GM20000 (cell line): ENCODE measurements around the gene SAMD10.
A peak's percentile ranks its signal among the peaks of the same experiment; 100 is the strongest.
"Not testable (repeated sequence)": the region's sequence is repeated elsewhere in the genome, so short reads cannot be mapped to it uniquely, and the experiment has no call there.

Experiments used
- DNase-seq: peaks from one replicate; pipeline ENCODE4 v3.0.0; 2012; ENCODE audit warnings: low spot score
- TF ChIP-seq, protein P1 (sequence below): IDR thresholded peaks from 2 replicates; pipeline ENCODE4 v1.5.1; 2012; ENCODE audit warnings: mild to moderate bottlenecking, control low read depth; ENCODE audit errors: extremely low read depth, missing control alignments

SAMD10 gene

DNA sequence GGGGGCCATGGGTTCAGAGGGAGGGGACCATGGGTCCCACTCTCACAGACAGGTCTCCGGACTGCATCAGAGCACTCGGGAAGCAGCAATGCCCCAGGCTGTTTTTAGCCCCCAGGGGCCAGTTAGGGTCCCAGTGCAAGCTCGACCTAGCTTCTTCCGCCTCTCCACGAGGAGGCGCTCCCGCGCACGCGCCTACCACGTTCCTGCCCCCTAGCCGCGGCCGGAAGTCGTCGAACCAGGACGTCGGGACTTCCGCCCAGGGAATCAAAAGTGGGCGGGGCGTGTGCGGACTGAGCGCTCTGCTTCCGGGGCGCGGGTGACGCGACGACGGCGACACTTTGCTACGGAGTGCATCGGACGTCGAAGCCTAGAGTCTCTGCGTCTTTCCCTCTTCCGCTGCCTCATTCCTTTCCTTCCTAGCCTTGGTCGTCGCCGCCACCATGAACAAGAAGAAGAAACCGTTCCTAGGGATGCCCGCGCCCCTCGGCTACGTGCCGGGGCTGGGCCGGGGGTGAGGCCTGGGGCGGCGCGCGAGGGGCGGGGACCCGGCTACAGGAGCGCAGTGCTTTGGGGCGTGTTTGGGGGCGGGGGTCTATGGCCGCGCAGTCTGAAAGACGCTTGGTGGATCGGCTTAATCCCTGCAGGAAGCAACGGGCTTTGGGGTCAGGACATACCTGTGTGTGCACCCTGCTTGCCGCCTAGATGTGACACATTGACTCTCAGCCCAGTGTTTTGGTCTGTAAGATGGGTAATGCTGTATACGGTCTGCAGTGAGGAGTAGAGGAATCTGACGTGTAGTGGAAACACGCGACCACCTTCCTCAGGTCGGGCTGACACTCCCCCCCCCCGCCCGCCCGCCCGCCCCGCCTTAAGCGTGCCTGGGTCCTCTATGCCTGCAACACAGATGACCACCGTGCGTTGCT lies 1.6 kb upstream of the SAMD10 start, which contains the start of gene PRPF6:
PRPF6 (plus strand) TSS at position 327 of the 923 bp plus-strand sequence; CDS start at position 441, 114 bp downstream.
- peak; percentile 99 for DNase-seq
- TF ChIP-seq, protein P1, sequence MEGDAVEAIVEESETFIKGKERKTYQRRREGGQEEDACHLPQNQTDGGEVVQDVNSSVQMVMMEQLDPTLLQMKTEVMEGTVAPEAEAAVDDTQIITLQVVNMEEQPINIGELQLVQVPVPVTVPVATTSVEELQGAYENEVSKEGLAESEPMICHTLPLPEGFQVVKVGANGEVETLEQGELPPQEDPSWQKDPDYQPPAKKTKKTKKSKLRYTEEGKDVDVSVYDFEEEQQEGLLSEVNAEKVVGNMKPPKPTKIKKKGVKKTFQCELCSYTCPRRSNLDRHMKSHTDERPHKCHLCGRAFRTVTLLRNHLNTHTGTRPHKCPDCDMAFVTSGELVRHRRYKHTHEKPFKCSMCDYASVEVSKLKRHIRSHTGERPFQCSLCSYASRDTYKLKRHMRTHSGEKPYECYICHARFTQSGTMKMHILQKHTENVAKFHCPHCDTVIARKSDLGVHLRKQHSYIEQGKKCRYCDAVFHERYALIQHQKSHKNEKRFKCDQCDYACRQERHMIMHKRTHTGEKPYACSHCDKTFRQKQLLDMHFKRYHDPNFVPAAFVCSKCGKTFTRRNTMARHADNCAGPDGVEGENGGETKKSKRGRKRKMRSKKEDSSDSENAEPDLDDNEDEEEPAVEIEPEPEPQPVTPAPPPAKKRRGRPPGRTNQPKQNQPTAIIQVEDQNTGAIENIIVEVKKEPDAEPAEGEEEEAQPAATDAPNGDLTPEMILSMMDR: peak; percentile 71

DNA sequence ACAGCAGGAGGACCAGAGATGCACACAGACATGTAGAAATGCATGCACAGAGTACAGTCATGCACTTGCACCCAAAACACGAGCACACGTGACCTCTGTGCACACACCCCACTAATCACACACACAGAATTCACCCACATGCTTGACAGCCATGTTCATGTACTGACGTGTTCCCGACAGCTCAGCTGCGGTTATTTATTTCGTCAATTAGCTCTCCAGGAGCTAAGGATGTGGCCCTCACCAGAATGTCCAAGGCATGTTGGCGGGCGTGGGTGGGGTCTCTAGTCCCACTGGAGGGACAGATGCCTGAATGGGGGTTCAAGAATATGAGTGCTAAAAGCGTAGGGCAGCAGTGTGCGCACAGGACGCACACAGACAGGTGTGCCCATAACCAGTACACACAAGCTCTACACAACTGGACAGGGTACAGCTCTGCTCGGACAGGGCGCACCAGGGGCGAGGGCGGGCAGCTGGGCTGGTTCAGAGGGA lies 919 bp upstream of the SAMD10 start:
- TF ChIP-seq, protein P1: no peak
- no peak for DNase-seq

DNA sequence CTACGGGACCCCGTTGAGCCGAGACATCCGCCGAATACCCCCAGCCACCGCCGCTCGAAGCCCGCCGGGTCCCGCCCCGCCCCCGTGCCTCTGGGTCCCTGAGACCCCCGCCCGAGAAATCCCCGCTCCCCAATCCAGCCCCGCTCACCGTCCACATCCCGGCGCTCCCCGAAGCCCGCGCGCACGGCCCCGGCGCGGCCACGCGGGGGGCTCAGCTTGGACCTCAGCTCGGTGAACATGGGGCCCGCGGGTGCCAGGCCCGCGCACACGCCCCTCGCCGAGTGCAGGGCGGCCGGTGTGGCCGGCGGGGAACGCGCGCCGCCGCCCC lies 249 bp downstream of the SAMD10 start:
- no peak for DNase-seq
- TF ChIP-seq, protein P1: no peak

DNA sequence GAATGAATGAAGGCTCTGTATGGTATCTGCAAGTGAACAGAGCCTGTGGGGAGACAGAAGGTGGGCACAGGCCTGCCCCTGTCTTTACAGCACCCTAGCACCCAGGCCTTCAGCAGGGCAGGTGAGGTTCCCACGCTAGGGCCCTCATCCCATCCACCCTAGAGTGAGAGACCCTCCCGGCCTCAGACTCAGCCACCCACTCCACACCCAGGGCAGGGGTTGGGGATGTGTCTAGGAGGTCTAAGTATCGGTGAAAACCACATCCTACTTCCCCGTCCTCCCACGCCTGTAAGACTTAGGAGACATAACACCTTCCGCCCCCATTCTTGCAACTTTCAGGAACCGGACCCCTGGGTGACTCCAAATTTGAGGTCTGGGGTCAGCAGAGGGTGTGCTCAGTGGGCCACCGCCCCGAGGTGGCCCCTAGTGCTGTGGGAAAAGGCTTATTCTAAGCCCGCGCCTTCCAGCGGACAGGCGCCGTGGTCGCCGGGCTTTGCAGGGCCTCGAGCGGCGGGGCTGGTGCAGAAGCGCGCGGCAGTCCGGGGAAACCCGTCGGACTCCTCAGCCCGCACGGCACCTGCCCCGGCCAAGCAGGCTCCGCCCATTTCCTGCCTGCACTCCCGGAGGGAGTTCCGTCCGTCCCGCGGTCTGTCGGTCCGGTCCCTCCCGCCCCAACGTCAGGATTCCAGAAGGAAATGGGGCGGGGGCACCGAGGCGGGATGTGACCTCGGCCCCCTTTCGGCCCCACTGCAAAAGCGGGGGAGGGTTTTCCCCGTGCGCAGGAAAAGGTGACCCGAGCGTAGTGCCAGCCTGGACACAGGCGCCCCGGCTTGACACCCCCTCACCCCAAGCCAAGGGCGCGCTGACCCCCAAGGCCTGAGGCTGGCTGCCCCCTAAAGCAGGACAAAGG lies 868 bp downstream of the SAMD10 start:
- TF ChIP-seq, protein P1: no peak
- peak; percentile 86 for DNase-seq

DNA sequence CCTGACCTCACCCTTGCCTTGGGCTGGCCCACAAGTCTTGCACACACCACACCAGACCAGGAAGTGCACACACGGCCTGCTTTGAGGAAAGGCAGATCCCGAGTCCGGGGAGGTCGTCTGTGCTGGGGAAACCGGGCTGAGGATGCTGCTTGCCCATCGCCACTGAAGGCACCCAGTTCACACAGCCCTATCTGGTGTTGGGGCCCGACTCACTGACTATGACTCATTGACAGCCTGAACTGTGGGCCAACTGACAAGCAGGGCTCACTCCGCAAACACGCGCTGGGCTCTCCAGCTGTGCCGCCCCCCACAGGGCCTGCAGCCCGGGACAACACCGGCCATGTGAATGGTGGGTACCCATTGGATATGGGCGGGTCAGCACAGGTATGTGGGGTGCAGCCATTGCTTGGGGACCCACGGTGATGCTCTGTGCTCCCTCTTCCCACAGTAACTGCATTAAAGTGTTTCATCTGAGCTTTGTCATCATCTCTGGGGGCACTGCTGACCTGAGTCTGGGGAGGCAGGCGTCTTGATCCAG lies 1.6 kb downstream of the SAMD10 start:
- DNase-seq: no peak
- TF ChIP-seq, protein P1: no peak

DNA sequence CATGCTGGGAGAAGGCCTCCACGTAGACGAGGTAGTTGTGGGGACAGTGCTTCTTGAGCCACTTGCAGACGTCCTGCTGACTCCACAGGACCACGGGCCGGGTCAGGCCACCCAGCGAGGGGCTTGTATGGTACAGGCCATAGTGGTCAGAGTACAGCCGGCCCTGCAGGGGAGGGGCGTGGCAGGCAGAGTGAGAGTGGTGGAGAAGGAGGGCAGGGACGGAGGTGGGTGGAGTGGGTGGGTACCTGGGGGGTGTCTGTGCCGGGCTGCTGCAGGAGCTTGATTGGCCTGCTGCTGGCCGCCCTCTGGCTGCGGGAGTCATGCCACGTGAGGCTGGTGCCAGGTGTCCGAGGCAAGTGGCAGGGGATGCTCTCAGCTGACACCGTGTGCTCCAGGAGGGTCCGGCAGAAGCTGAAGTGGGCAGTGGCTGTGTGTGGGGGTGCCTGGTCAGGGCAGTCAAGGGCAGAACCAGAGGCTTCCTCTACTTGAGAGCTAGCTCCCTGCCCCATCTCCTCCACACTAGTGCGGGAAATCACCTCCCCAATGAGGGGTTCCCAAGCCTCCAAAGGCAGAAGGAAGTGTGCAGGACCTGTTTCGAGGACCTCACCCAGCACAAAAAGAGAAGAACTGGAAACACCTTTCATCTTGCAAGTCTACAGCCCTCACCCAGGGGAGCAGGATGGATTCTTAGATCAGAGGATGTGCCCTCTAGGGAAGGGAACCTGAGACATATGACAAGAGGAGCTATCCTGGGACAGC lies 2.3 kb downstream of the SAMD10 start:
- TF ChIP-seq, protein P1: no peak
- DNase-seq: no peak

DNA sequence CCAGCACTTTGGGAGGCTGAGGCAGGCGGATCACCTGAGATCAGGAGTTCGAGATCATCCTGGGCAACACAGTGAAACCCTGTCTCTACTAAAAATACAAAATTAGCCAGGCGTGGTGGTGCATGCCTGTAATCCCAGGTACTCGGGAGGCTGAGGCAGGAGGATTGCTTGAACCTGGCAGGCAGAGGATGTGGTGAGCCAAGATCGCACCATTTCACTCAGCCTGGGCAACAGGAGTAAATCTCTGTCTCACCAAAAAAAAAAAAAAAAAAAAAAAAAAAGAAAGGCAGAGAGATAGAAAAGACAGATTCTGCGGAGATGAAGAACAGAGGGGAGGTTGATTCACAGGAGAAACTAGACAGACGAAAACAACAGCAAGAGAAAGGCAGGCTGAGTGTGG lies 2.9 kb downstream of the SAMD10 start:
- DNase-seq: not testable (repeated sequence)
